Chondrocyte (in vitro differentiated cells): ENCODE measurements around the gene ASB13. TPM values are rescaled to one million over a fixed set of nuclear protein-coding genes. Genes with fewer than 3 reads are reported as not detected.

Source experiments
- DNase-seq: peaks from one replicate; pipeline ENCODE4 v3.0.0; 2021; ENCODE audit warnings: mixed read lengths, low spot score
- H3K27ac Mint-ChIP-seq: one replicate; pipeline ENCODE4 v1.8.0; 2021; ENCODE audit warnings: mild to moderate bottlenecking, moderate library complexity, mixed read lengths; ENCODE audit not compliant: unreplicated experiment
- H3K27me3 Mint-ChIP-seq: 2 replicates; pipeline ENCODE4 v1.8.0; 2021; ENCODE audit warnings: low read depth, mixed read lengths
- H3K36me3 Mint-ChIP-seq: 2 replicates; pipeline ENCODE4 v1.8.0; 2021; ENCODE audit warnings: low read depth, mixed read lengths
- H3K4me1 Mint-ChIP-seq: 2 replicates; pipeline ENCODE4 v1.8.0; 2021; ENCODE audit warnings: low read depth, mild to moderate bottlenecking, mixed read lengths
- H3K4me3 Mint-ChIP-seq: one replicate; pipeline ENCODE4 v1.8.0; 2021; ENCODE audit warnings: mild to moderate bottlenecking, moderate library complexity, mixed read lengths; ENCODE audit not compliant: unreplicated experiment
- H3K9me3 Mint-ChIP-seq: 2 replicates; pipeline ENCODE4 v1.8.0; 2021; ENCODE audit warnings: low read depth, mixed read lengths
- CTCF ChIP-seq: fragments of 200-600 bp; sonication (generic); IDR thresholded peaks from 2 replicates; pipeline ENCODE4 v1.5.0; 2021; ENCODE audit warnings: antibody characterized with exemption, mild to moderate bottlenecking, moderate library complexity
- total RNA-seq: library from RNA; stranded (reverse); gene quantifications from 3 replicates; pipeline ENCODE4 v1.2.1, GENCODE V29; 2021

Gene ASB13
- total RNA-seq, 1 donor from 2014 or later, result 14.0 TPM

- Mint-ChIP-seq H3K4me1 (no peaks in the 10 kb centered on the region), H3K4me3 (no peak overlapping the region), H3K9me3 (no peaks in the 10 kb centered on the region), H3K27me3 (no peaks in the 10 kb centered on the region), H3K36me3 (peaks cover 16% of the 10 kb centered on the region), H3K27ac (no peak overlapping the region)
- no peak for TF ChIP-seq CTCF
- DNase-seq, result no peak
These were observed 15.6 kb downstream of the ASB13 start for GRCh38 chr10:5650664-5651387.

- DNase-seq, result no peak
- no peak for TF ChIP-seq CTCF
- Mint-ChIP-seq H3K36me3 (peaks cover 19% of the 10 kb centered on the region), H3K9me3 (no peaks in the 10 kb centered on the region), H3K27ac (no peak overlapping the region), H3K4me1 (no peaks in the 10 kb centered on the region), H3K4me3 (no peak overlapping the region), H3K27me3 (no peaks in the 10 kb centered on the region)
These were observed 16.6 kb downstream of the ASB13 start for GRCh38 chr10:5649746-5650145.

- DNase-seq, result no peak
- Mint-ChIP-seq H3K4me1 (no peaks in the 10 kb centered on the region), H3K9me3 (no peaks in the 10 kb centered on the region), H3K27ac (no peak overlapping the region), H3K4me3 (no peak overlapping the region), H3K27me3 (no peaks in the 10 kb centered on the region), H3K36me3 (peaks cover 23% of the 10 kb centered on the region)
- no peak for TF ChIP-seq CTCF
These were observed 17.6 kb downstream of the ASB13 start for GRCh38 chr10:5648494-5649457.

- no peak for DNase-seq
- no peak for TF ChIP-seq CTCF
- Mint-ChIP-seq H3K4me3 (no peak overlapping the region), H3K4me1 (no peaks in the 10 kb centered on the region), H3K27ac (no peak overlapping the region), H3K9me3 (no peaks in the 10 kb centered on the region), H3K27me3 (no peaks in the 10 kb centered on the region), H3K36me3 (peaks cover 23% of the 10 kb centered on the region)
These were observed 18.7 kb downstream of the ASB13 start for GRCh38 chr10:5647507-5648240.
